CD14-positive monocyte (primary cell): ENCODE results near the gene CACNB1. TPM values are rescaled to one million over a fixed set of nuclear protein-coding genes. Genes with fewer than 3 reads are reported as not detected.

ENCODE experiments used
- DNase-seq, 3 donors: peaks; one replicate each; pipeline ENCODE4 v3.0.0-alpha.2; 2011 to 2022
- H2AFZ ChIP-seq: 2 replicates; pipeline ENCODE4 v1.6.0; 2012; ENCODE audit warnings: mild to moderate bottlenecking, low read depth, low read length, inconsistent platforms; ENCODE audit not compliant: insufficient read depth, poor library complexity, severe bottlenecking
- H3K27ac ChIP-seq, 2 donors: 1 replicate in 1 of 2; 2 replicates in 1 of 2; pipeline ENCODE4 v1.5.1; 2012 to 2013; ENCODE audit warnings: low read length in 2 of 2, control low read depth in 1 of 2, inconsistent platforms in 1 of 2, low read depth in 1 of 2, mild to moderate bottlenecking in 1 of 2
- H3K27me3 ChIP-seq, 2 donors: one replicate each; pipeline versions ENCODE4 v1.6.0 to v1.6.1; 2011 to 2013; ENCODE audit warnings: low read length in 2 of 2; ENCODE audit not compliant: control insufficient read depth in 2 of 2, insufficient read depth in 2 of 2
- H3K36me3 ChIP-seq, 2 donors: replicated peaks in 1 of 2; 1 replicate in 1 of 2; 2 replicates in 1 of 2; pipeline versions ENCODE4 v1.5.1 to v1.6.1; 2012 to 2013; ENCODE audit warnings: low read length in 2 of 2, control low read depth in 1 of 2, inconsistent platforms in 1 of 2, mild to moderate bottlenecking in 1 of 2; ENCODE audit not compliant: insufficient read depth in 2 of 2, control insufficient read depth in 1 of 2
- H3K4me1 ChIP-seq, 2 donors: 1 replicate in 1 of 2; 2 replicates in 1 of 2; pipeline versions ENCODE4 v1.5.1 to v1.6.1; 2012 to 2013; ENCODE audit warnings: low read length in 2 of 2, control low read depth in 1 of 2, inconsistent platforms in 1 of 2, mild to moderate bottlenecking in 1 of 2, moderate library complexity in 1 of 2; ENCODE audit not compliant: insufficient read depth in 2 of 2, control insufficient read depth in 1 of 2
- H3K4me2 ChIP-seq: replicated peaks from 2 replicates; pipeline ENCODE3; 2012; ENCODE audit warnings: low read length, moderate library complexity, mild to moderate bottlenecking; ENCODE audit not compliant: poor library complexity, severe bottlenecking; ENCODE audit errors: extremely low read depth
- H3K4me3 ChIP-seq, 3 experiments: fragments of 200-600 bp in 1 of 3; sonication (generic) in 1 of 3; replicated peaks in 1 of 3; 1 replicate in 2 of 3; 2 replicates in 1 of 3; pipeline ENCODE4 v1.5.1; 2011 to 2013; ENCODE audit warnings: low read length in 3 of 3, mild to moderate bottlenecking in 3 of 3, control low read depth in 2 of 3, low read depth in 2 of 3, inconsistent platforms in 1 of 3, moderate library complexity in 1 of 3
- H3K79me2 ChIP-seq: 2 replicates; pipeline ENCODE4 v1.6.0; 2012; ENCODE audit warnings: mild to moderate bottlenecking, control low read depth, inconsistent platforms, low read length, moderate library complexity; ENCODE audit not compliant: insufficient read depth
- H3K9ac ChIP-seq: 2 replicates; pipeline ENCODE4 v1.6.0; 2017; ENCODE audit warnings: low read length, mild to moderate bottlenecking; ENCODE audit not compliant: insufficient read depth, poor library complexity, severe bottlenecking
- H3K9me3 ChIP-seq, 2 donors: replicated peaks in 1 of 2; 1 replicate in 1 of 2; 2 replicates in 1 of 2; pipeline versions ENCODE4 v1.5.1 to v1.6.1; 2012 to 2013; ENCODE audit warnings: low read length in 2 of 2, control low read depth in 1 of 2; ENCODE audit not compliant: control insufficient read depth in 1 of 2, insufficient read depth in 1 of 2
- H4K20me1 ChIP-seq: 2 replicates; pipeline ENCODE4 v1.6.0; 2012; ENCODE audit warnings: mild to moderate bottlenecking, low read length, control low read depth, moderate library complexity; ENCODE audit not compliant: insufficient read depth
- H3K27ac Mint-ChIP-seq, 7 donors: one replicate each; pipeline ENCODE4 v1.8.0; 2020; ENCODE audit warnings: mild to moderate bottlenecking in 7 of 7, mixed read lengths in 7 of 7, moderate library complexity in 6 of 7, inconsistent platforms in 2 of 7
- H3K27me3 Mint-ChIP-seq, 3 donors: one replicate each; pipeline ENCODE4 v1.8.0; 2021 to 2022; ENCODE audit warnings: low read depth in 3 of 3, mild to moderate bottlenecking in 3 of 3, mixed read lengths in 3 of 3, moderate library complexity in 3 of 3, inconsistent platforms in 1 of 3
- H3K36me3 Mint-ChIP-seq, 2 donors: one replicate each; pipeline ENCODE4 v1.8.0; 2020; ENCODE audit warnings: mixed read lengths in 2 of 2, inconsistent platforms in 1 of 2, mild to moderate bottlenecking in 1 of 2
- H3K4me1 Mint-ChIP-seq: one replicate; pipeline ENCODE4 v1.8.0; 2020; ENCODE audit warnings: mild to moderate bottlenecking, mixed read lengths
- H3K4me3 Mint-ChIP-seq, 2 donors: one replicate each; pipeline ENCODE4 v1.8.0; 2020; ENCODE audit warnings: mild to moderate bottlenecking in 2 of 2, mixed read lengths in 2 of 2, moderate library complexity in 1 of 2
- H3K9me3 Mint-ChIP-seq, 7 donors: one replicate each; pipeline ENCODE4 v1.8.0; 2020 to 2022; ENCODE audit warnings: mixed read lengths in 7 of 7, mild to moderate bottlenecking in 6 of 7, moderate library complexity in 6 of 7, inconsistent platforms in 2 of 7
- WGBS: methylation state at CpG from one replicate; pipeline ENCODE4 v1.1.5; 2013; ENCODE audit warnings: missing lambda C conversion rate; ENCODE audit not compliant: insufficient coverage; 5-methylcytosine and 5-hydroxymethylcytosine counted together
- intact Hi-C, 2 donors: fragments of 100-400 bp; cut with micrococcal nuclease; formaldehyde crosslinking; loops; one replicate each; pipeline versions ENCODE4 v1.15.0 to v1.15.1; 2023
- polyA plus RNA-seq, 3 donors: library from polyadenylated mRNA; depleted of rRNA in 1 of 3; unstranded in 2 of 3; stranded (reverse) in 1 of 3; fragments of 300-500 nt in 2 of 3; fragments of >200 nt in 1 of 3; fragmentation: Illumina TruSeq in 2 of 3; gene quantifications; 1 replicate in 2 of 3; 2 replicates in 1 of 3; pipeline ENCODE4 v1.2.3, GENCODE V29; 2012 to 2021
- TF ChIP-seq, protein P1 (sequence below): fragments of 200-600 bp; IDR thresholded peaks from one replicate; pipeline ENCODE4 v1.8.0; 2022; ENCODE audit warnings: antibody characterized with exemption, mild to moderate bottlenecking

The CACNB1 gene
- polyA plus RNA-seq, 3 donors = 0.13 to 22.1 (median 0.31) TPM

DNA sequence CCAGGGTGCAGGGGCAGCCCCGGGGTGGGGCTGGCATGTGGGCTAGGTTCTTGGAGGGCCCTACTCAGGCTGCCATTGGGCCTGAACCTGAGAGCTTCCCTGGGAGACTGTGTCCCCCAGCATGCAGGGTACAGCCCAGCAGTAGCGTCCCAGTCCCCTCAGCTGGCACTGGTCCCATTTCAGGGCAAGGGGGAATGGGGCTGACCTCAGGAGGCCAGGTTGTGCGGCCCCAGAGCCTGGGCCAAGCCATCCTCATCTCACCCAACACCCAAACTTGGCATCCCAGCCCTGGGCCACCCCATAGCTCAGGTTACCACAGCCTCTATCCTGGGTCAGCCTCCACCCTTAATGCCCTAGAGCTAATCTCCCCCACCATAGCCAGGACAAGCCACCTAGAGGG, 52.3 kb downstream of the CACNB1 start:
- Histone ChIP-seq H3K9ac (no peak overlapping the region), H3K9me3 (no peaks in the 10 kb centered on the region), H3K4me3 (no peak overlapping the region), H3K4me2 (no peak overlapping the region), H3K27ac (no peak overlapping the region), H3K4me1 (no peaks in the 10 kb centered on the region), H3K27me3 (peaks cover 4 to 18% of the 10 kb centered on the region in 2 donors), H3K36me3 (no peaks in the 10 kb centered on the region), H3K79me2 (no peaks in the 10 kb centered on the region), H2AFZ (no peak overlapping the region), H4K20me1 (no peaks in the 10 kb centered on the region)
- TF ChIP-seq, protein P1, sequence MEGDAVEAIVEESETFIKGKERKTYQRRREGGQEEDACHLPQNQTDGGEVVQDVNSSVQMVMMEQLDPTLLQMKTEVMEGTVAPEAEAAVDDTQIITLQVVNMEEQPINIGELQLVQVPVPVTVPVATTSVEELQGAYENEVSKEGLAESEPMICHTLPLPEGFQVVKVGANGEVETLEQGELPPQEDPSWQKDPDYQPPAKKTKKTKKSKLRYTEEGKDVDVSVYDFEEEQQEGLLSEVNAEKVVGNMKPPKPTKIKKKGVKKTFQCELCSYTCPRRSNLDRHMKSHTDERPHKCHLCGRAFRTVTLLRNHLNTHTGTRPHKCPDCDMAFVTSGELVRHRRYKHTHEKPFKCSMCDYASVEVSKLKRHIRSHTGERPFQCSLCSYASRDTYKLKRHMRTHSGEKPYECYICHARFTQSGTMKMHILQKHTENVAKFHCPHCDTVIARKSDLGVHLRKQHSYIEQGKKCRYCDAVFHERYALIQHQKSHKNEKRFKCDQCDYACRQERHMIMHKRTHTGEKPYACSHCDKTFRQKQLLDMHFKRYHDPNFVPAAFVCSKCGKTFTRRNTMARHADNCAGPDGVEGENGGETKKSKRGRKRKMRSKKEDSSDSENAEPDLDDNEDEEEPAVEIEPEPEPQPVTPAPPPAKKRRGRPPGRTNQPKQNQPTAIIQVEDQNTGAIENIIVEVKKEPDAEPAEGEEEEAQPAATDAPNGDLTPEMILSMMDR = no peak
- Mint-ChIP-seq H3K27ac (no peak overlapping the region), H3K36me3 (peaks cover 0 to 2% of the 10 kb centered on the region in 2 donors), H3K27me3 (peaks cover 19 to 30% (median 25%) of the 10 kb centered on the region in 3 donors), H3K4me3 (no peak overlapping the region), H3K4me1 (peaks cover 6% of the 10 kb centered on the region), H3K9me3 (peaks cover 0 to 4% (median 0%) of the 10 kb centered on the region in 7 donors)
- no peak for DNase-seq
- 93% methylated on average over 3 of the region's 3 CpGs for WGBS
- intact Hi-C loops = no loop called here

DNA sequence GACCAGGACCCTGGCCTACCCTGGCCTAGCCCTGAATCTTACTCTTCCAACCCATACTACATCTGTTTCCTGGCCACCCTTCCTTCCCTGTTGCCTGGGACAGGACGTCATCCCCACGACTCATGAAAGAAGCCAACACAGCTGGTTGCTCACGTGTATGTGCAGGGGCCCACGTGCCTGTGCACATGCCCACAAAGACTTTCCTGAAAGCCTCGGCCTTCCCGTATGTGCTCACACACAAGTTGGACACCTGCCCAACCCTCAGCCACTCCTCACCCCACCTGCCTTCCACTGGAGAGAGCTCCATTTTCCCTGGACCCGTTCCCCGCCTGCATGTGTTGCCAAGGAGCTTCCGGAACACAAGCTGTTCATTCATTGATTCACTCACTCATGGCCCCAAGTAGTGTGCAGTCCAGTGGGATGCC, 53.0 kb downstream of the CACNB1 start:
- WGBS = 34% methylated on average over 9 of the region's 9 CpGs
- intact Hi-C loops = no loop called here
- Histone ChIP-seq H4K20me1 (no peaks in the 10 kb centered on the region), H3K9me3 (no peaks in the 10 kb centered on the region), H3K27me3 (peaks cover 0 to 11% of the 10 kb centered on the region in 2 donors), H3K4me3 (no peak overlapping the region), H3K27ac (no peak overlapping the region), H3K79me2 (no peaks in the 10 kb centered on the region), H3K36me3 (no peaks in the 10 kb centered on the region), H2AFZ (no peak overlapping the region), H3K4me1 (no peaks in the 10 kb centered on the region), H3K4me2 (no peak overlapping the region), H3K9ac (no peak overlapping the region)
- peaks cover 0 to 3% (median 0%) of the 10 kb centered on the region in 7 donors for H3K9me3 Mint-ChIP-seq
- no peak for DNase-seq
- H3K36me3 Mint-ChIP-seq = no peaks in the 10 kb centered on the region
- H3K27me3 Mint-ChIP-seq = peaks cover 12 to 23% (median 18%) of the 10 kb centered on the region in 3 donors
- H3K4me1 Mint-ChIP-seq = peaks cover 6% of the 10 kb centered on the region
- H3K27ac Mint-ChIP-seq = peak overlapping the region in 1 of 7 donors; percentile 55
- H3K4me3 Mint-ChIP-seq = no peak overlapping the region
- TF ChIP-seq, protein P1 = no peak
